T-helper 2 cell treated with Interferon-gamma antibody and Interleukin-4, amounts not matched to agents 5 μg/mL and 100 μg/mL, for 36 hours (primary cell): ENCODE results near the gene GNAI2.

Experiments
- DNase-seq: peaks from one replicate; pipeline ENCODE4 v3.0.0; 2021; ENCODE audit warnings: low spot score
- H3K27ac Mint-ChIP-seq: one replicate; pipeline ENCODE4 v1.8.0; 2021; ENCODE audit warnings: mild to moderate bottlenecking, mixed read lengths
- H3K27me3 Mint-ChIP-seq: one replicate; pipeline ENCODE4 v1.8.0; 2021; ENCODE audit warnings: low read depth, mixed read lengths
- H3K36me3 Mint-ChIP-seq: one replicate; pipeline ENCODE4 v1.8.0; 2021; ENCODE audit warnings: low read depth, mixed read lengths
- H3K4me1 Mint-ChIP-seq: one replicate; pipeline ENCODE4 v1.8.0; 2021; ENCODE audit warnings: low read depth, mixed read lengths
- H3K4me3 Mint-ChIP-seq: one replicate; pipeline ENCODE4 v1.8.0; 2022; ENCODE audit warnings: mild to moderate bottlenecking, moderate library complexity, mixed read lengths
- H3K9me3 Mint-ChIP-seq: one replicate; pipeline ENCODE4 v1.8.0; 2021; ENCODE audit warnings: mixed read lengths

The GNAI2 gene

GRCh38 chr3:50211930-50212329 is 24.1 kb upstream of the GNAI2 start:
- Mint-ChIP-seq H3K4me1 (no peaks in the 10 kb centered on the region), H3K27ac (no peak overlapping the region), H3K36me3 (no peaks in the 10 kb centered on the region), H3K9me3 (no peaks in the 10 kb centered on the region), H3K4me3 (no peak overlapping the region), H3K27me3 (peaks cover 16% of the 10 kb centered on the region)
- peak; percentile 36 for DNase-seq

GRCh38 chr3:50212502-50212901 is 23.5 kb upstream of the GNAI2 start:
- DNase-seq: no peak
- H3K36me3 Mint-ChIP-seq: no peaks in the 10 kb centered on the region
- no peak overlapping the region for H3K4me3 Mint-ChIP-seq
- H3K27me3 Mint-ChIP-seq: peaks cover 11% of the 10 kb centered on the region
- no peak overlapping the region for H3K27ac Mint-ChIP-seq
- no peaks in the 10 kb centered on the region for H3K9me3 Mint-ChIP-seq
- H3K4me1 Mint-ChIP-seq: no peaks in the 10 kb centered on the region

GRCh38 chr3:50212971-50213370 is 23.0 kb upstream of the GNAI2 start:
- Mint-ChIP-seq H3K27ac (no peak overlapping the region), H3K4me3 (no peak overlapping the region), H3K9me3 (no peaks in the 10 kb centered on the region), H3K27me3 (peaks cover 6% of the 10 kb centered on the region), H3K36me3 (no peaks in the 10 kb centered on the region), H3K4me1 (no peaks in the 10 kb centered on the region)
- no peak for DNase-seq

GRCh38 chr3:50213373-50213772 is 22.6 kb upstream of the GNAI2 start:
- no peaks in the 10 kb centered on the region for H3K9me3 Mint-ChIP-seq
- H3K4me1 Mint-ChIP-seq: no peaks in the 10 kb centered on the region
- H3K36me3 Mint-ChIP-seq: no peaks in the 10 kb centered on the region
- no peak overlapping the region for H3K4me3 Mint-ChIP-seq
- DNase-seq: no peak
- H3K27me3 Mint-ChIP-seq: peaks cover 4% of the 10 kb centered on the region
- H3K27ac Mint-ChIP-seq: no peak overlapping the region

- no peaks in the 10 kb centered on the region for H3K27me3 Mint-ChIP-seq
These were observed 21.2 kb upstream of the GNAI2 start for GRCh38 chr3:50214824-50215223.

GRCh38 chr3:50215529-50215928 is 20.5 kb upstream of the GNAI2 start:
- Mint-ChIP-seq H3K36me3 (no peaks in the 10 kb centered on the region), H3K9me3 (no peaks in the 10 kb centered on the region), H3K27me3 (no peaks in the 10 kb centered on the region), H3K4me1 (no peaks in the 10 kb centered on the region), H3K27ac (no peak overlapping the region), H3K4me3 (no peak overlapping the region)
- DNase-seq: no peak

More at GRCh38 chr3:50214824-50215223, 21.2 kb upstream of the GNAI2 start:
- Mint-ChIP-seq H3K4me3 (no peak overlapping the region), H3K27ac (no peak overlapping the region), H3K4me1 (no peaks in the 10 kb centered on the region), H3K9me3 (no peaks in the 10 kb centered on the region), H3K36me3 (no peaks in the 10 kb centered on the region)
- no peak for DNase-seq

GRCh38 chr3:50217681-50218080 is 18.3 kb upstream of the GNAI2 start:
- no peaks in the 10 kb centered on the region for H3K27me3 Mint-ChIP-seq
- H3K27ac Mint-ChIP-seq: no peak overlapping the region
- no peaks in the 10 kb centered on the region for H3K36me3 Mint-ChIP-seq
- H3K4me3 Mint-ChIP-seq: no peak overlapping the region
- no peaks in the 10 kb centered on the region for H3K4me1 Mint-ChIP-seq
- no peaks in the 10 kb centered on the region for H3K9me3 Mint-ChIP-seq
- DNase-seq: no peak

- Mint-ChIP-seq H3K4me3 (no peak overlapping the region), H3K36me3 (no peaks in the 10 kb centered on the region), H3K4me1 (no peaks in the 10 kb centered on the region), H3K27me3 (no peaks in the 10 kb centered on the region), H3K9me3 (no peaks in the 10 kb centered on the region), H3K27ac (no peak overlapping the region)
- no peak for DNase-seq
These were observed 17.6 kb upstream of the GNAI2 start for GRCh38 chr3:50218448-50218847.

GRCh38 chr3:50219285-50219684 is 16.7 kb upstream of the GNAI2 start:
- Mint-ChIP-seq H3K4me1 (no peaks in the 10 kb centered on the region), H3K27me3 (peaks cover 4% of the 10 kb centered on the region)

GRCh38 chr3:50220109-50220508 is 15.9 kb upstream of the GNAI2 start:
- no peak for DNase-seq
- H3K36me3 Mint-ChIP-seq: no peaks in the 10 kb centered on the region
- no peaks in the 10 kb centered on the region for H3K9me3 Mint-ChIP-seq
- peaks cover 8% of the 10 kb centered on the region for H3K27me3 Mint-ChIP-seq
- H3K4me3 Mint-ChIP-seq: no peak overlapping the region
- H3K27ac Mint-ChIP-seq: no peak overlapping the region
- no peaks in the 10 kb centered on the region for H3K4me1 Mint-ChIP-seq

More at GRCh38 chr3:50219285-50219684, 16.7 kb upstream of the GNAI2 start:
- no peak overlapping the region for H3K27ac Mint-ChIP-seq
- no peaks in the 10 kb centered on the region for H3K36me3 Mint-ChIP-seq
- no peaks in the 10 kb centered on the region for H3K9me3 Mint-ChIP-seq
- DNase-seq: no peak
- H3K4me3 Mint-ChIP-seq: no peak overlapping the region

GRCh38 chr3:50221051-50221410 is 15.0 kb upstream of the GNAI2 start:
- Mint-ChIP-seq H3K36me3 (no peaks in the 10 kb centered on the region), H3K27me3 (peaks cover 13% of the 10 kb centered on the region), H3K9me3 (no peaks in the 10 kb centered on the region), H3K4me1 (peaks cover 6% of the 10 kb centered on the region), H3K27ac (no peak overlapping the region), H3K4me3 (no peak overlapping the region)
- DNase-seq: no peak

GRCh38 chr3:50221411-50222168 is 14.4 kb upstream of the GNAI2 start:
- Mint-ChIP-seq H3K9me3 (no peaks in the 10 kb centered on the region), H3K4me1 (peaks cover 9% of the 10 kb centered on the region), H3K27me3 (peaks cover 13% of the 10 kb centered on the region), H3K36me3 (no peaks in the 10 kb centered on the region), H3K4me3 (no peak overlapping the region), H3K27ac (no peak overlapping the region)
- no peak for DNase-seq

- Mint-ChIP-seq H3K4me3 (no peak overlapping the region), H3K9me3 (no peaks in the 10 kb centered on the region), H3K4me1 (peaks cover 13% of the 10 kb centered on the region), H3K27me3 (peaks cover 13% of the 10 kb centered on the region), H3K36me3 (no peaks in the 10 kb centered on the region), H3K27ac (no peak overlapping the region)
- no peak for DNase-seq
These were observed 13.9 kb upstream of the GNAI2 start for GRCh38 chr3:50222169-50222528.

- Mint-ChIP-seq H3K4me3 (no peak overlapping the region), H3K9me3 (no peaks in the 10 kb centered on the region), H3K27ac (no peak overlapping the region), H3K4me1 (peaks cover 26% of the 10 kb centered on the region), H3K36me3 (no peaks in the 10 kb centered on the region), H3K27me3 (peaks cover 13% of the 10 kb centered on the region)
- no peak for DNase-seq
These were observed 11.4 kb upstream of the GNAI2 start for GRCh38 chr3:50224639-50225038.

- no peaks in the 10 kb centered on the region for H3K9me3 Mint-ChIP-seq
- peaks cover 13% of the 10 kb centered on the region for H3K27me3 Mint-ChIP-seq
- peak overlapping the region; percentile 93 for H3K27ac Mint-ChIP-seq
- DNase-seq: peak; percentile 38
- no peaks in the 10 kb centered on the region for H3K36me3 Mint-ChIP-seq
- peak overlapping the region; percentile 96 for H3K4me3 Mint-ChIP-seq
- peaks cover 26% of the 10 kb centered on the region for H3K4me1 Mint-ChIP-seq
These were observed 9.1 kb upstream of the GNAI2 start for GRCh38 chr3:50226888-50227389.
